HCT116 (cell line): ENCODE data around the gene CHN1. TPM values are rescaled to one million over a fixed set of nuclear protein-coding genes. Genes with fewer than 3 reads are reported as not detected.

Experiments used
- ATAC-seq: fragments of 200-7000 bp; cut with Tn5 transposase; 2 replicates; pipeline ENCODE4 v1.9.1; 2020; ENCODE audit warnings: mild to moderate bottlenecking, moderate library complexity
- BruUV-seq: library from RNA; stranded (reverse); fragments of 400-500 nt; replicated peaks from 2 replicates; lab custom pipeline; 2021; lab: Mats Ljungman, UMichigan
- CTCF ChIA-PET: fragments of 300-600 bp; sonication (Branson Sonifier 250); formaldehyde crosslinking; loops from one replicate; lab custom pipeline; 2021; ENCODE audit warnings: antibody characterized with exemption; lab: Charles Lee
- POLR2A ChIA-PET: fragments of 300-600, 350-600 bp; sonication (Branson Sonifier 250); formaldehyde crosslinking; loops from one replicate; lab custom pipeline; 2021; ENCODE audit warnings: antibody characterized with exemption; lab: Charles Lee
- RAD21 ChIA-PET, 2 experiments: fragments of 300-600 bp; sonication (Branson Sonifier 250); formaldehyde crosslinking; loops; one replicate each; lab custom pipeline; 2023; ENCODE audit warnings: low total read pairs in 2 of 2; ENCODE audit not compliant: uncharacterized antibody in 2 of 2, unreplicated experiment in 2 of 2, low non-redundant PET in 1 of 2; lab: Charles Lee
- DNase-seq: peaks from one replicate; pipeline ENCODE4 v3.0.0-alpha.2; 2010; ENCODE audit warnings: low read depth, low spot score
- H2AFZ ChIP-seq: fragments of 200-600 bp; shearing (Covaris generic), sonication (generic); 2 replicates; pipeline ENCODE4 v1.6.1; 2017; ENCODE audit warnings: low read depth, mixed run types, mixed read lengths, antibody characterized with exemption, low read length; ENCODE audit not compliant: poor library complexity, severe bottlenecking
- H3K27ac ChIP-seq: 2 replicates; pipeline ENCODE4 v1.5.1; 2012; ENCODE audit warnings: low read depth, low read length
- H3K27me3 ChIP-seq: fragments of 200-600 bp; sonication (generic); 2 replicates; pipeline ENCODE4 v1.6.1; 2016; ENCODE audit warnings: mixed run types, low read length, mixed read lengths; ENCODE audit not compliant: insufficient read depth
- H3K36me3 ChIP-seq, 2 experiments: fragments of 200-500 bp in 1 of 2; fragments of 200-600 bp in 1 of 2; sonication (Bioruptor generic) in 1 of 2; sonication (generic) in 1 of 2; 2 replicates each; pipeline versions ENCODE4 v1.5.1 to v1.6.1; 2014 to 2016; ENCODE audit warnings: low read length in 2 of 2, inconsistent platforms in 1 of 2, mixed read lengths in 1 of 2, mixed run types in 1 of 2; ENCODE audit not compliant: insufficient read depth in 2 of 2, control insufficient read depth in 1 of 2
- H3K4me1 ChIP-seq, 2 experiments: fragments of 200-600 bp in 1 of 2; sonication (generic) in 1 of 2; 2 replicates each; pipeline versions ENCODE4 v1.5.1 to v1.6.1; 2012 to 2017; ENCODE audit warnings: low read length in 2 of 2, inconsistent platforms in 1 of 2, mild to moderate bottlenecking in 1 of 2, mixed read lengths in 1 of 2, mixed run types in 1 of 2, moderate library complexity in 1 of 2; ENCODE audit not compliant: insufficient read depth in 2 of 2, control insufficient read depth in 1 of 2
- H3K4me2 ChIP-seq: fragments of 200-600 bp; sonication (generic); 2 replicates; pipeline ENCODE4 v1.6.1; 2017; ENCODE audit warnings: mixed run types, low read length, mixed read lengths
- H3K4me3 ChIP-seq, 2 experiments: fragments of 200-600 bp in 1 of 2; sonication (generic) in 1 of 2; replicated peaks in 1 of 2; 2 replicates each; pipeline ENCODE4 v1.5.1; 2011 to 2016; ENCODE audit warnings: low read length in 2 of 2, control low read depth in 1 of 2, low read depth in 1 of 2, mild to moderate bottlenecking in 1 of 2, mixed read lengths in 1 of 2, mixed run types in 1 of 2
- H3K79me2 ChIP-seq: fragments of 200-600 bp; sonication (generic); 2 replicates; pipeline ENCODE4 v1.6.1; 2017; ENCODE audit warnings: mild to moderate bottlenecking, mixed run types, low read length, moderate library complexity, mixed read lengths; ENCODE audit not compliant: insufficient read depth
- H3K9ac ChIP-seq: fragments of 200-600 bp; sonication (generic); 2 replicates; pipeline ENCODE4 v1.6.1; 2016; ENCODE audit warnings: low read length, mixed read lengths
- H3K9me2 ChIP-seq: fragments of 200-600 bp; sonication (generic), shearing (Covaris generic); 2 replicates; pipeline ENCODE4 v1.6.1; 2017; ENCODE audit warnings: mixed run types, mild to moderate bottlenecking, moderate library complexity; ENCODE audit not compliant: insufficient read depth
- H3K9me3 ChIP-seq, 2 experiments: fragments of 200-500 bp in 1 of 2; fragments of 200-600 bp in 1 of 2; sonication (Bioruptor generic) in 1 of 2; sonication (generic) in 1 of 2; 2 replicates each; pipeline ENCODE4 v1.6.1; 2014 to 2017; ENCODE audit warnings: low read length in 2 of 2, mixed read lengths in 2 of 2, inconsistent platforms in 1 of 2, low read depth in 1 of 2, mild to moderate bottlenecking in 1 of 2, mixed run types in 1 of 2, moderate library complexity in 1 of 2; ENCODE audit not compliant: control insufficient read depth in 1 of 2, insufficient read depth in 1 of 2
- H4K20me1 ChIP-seq: fragments of 200-600 bp; sonication (generic), shearing (Covaris generic); 2 replicates; pipeline ENCODE4 v1.6.1; 2017; ENCODE audit warnings: mixed run types, mild to moderate bottlenecking, moderate library complexity; ENCODE audit not compliant: insufficient read depth
- CBX3 ChIP-seq: IDR thresholded peaks from 2 replicates; pipeline ENCODE4 v1.6.1; 2012; ENCODE audit warnings: low read depth
- EGR1 ChIP-seq: IDR thresholded peaks from 2 replicates; pipeline ENCODE4 v1.6.1; 2012; ENCODE audit warnings: low read depth
- ELF1 ChIP-seq: IDR thresholded peaks from 2 replicates; pipeline ENCODE4 v1.6.1; 2012; ENCODE audit warnings: low read depth, borderline replicate concordance
- EZH2phosphoT487 ChIP-seq: fragments of 200-600 bp; IDR thresholded peaks from 2 replicates; pipeline ENCODE4 v1.6.1; 2018; ENCODE audit warnings: antibody characterized with exemption, borderline replicate concordance
- JUND ChIP-seq: IDR thresholded peaks from 2 replicates; pipeline ENCODE4 v1.6.1; 2012
- REST ChIP-seq: IDR thresholded peaks from 2 replicates; pipeline ENCODE4 v1.6.1; 2012; ENCODE audit warnings: low read depth
- ZBTB33 ChIP-seq: IDR thresholded peaks from 2 replicates; pipeline ENCODE4 v1.6.1; 2011; ENCODE audit warnings: mild to moderate bottlenecking, low read length, moderate library complexity; ENCODE audit not compliant: insufficient replicate concordance; ENCODE audit errors: extremely low read depth
- ZFX ChIP-seq: fragments of 450-650 bp; IDR thresholded peaks from 2 replicates; pipeline ENCODE4 v1.6.1; 2017
- intact Hi-C: fragments of 100-400 bp; cut with micrococcal nuclease; formaldehyde crosslinking; loops from 2 replicates; pipeline ENCODE4 v1.10.0; 2022
- total RNA-seq: library from RNA; stranded (reverse); gene quantifications from one replicate; pipeline ENCODE4 v1.2.1, GENCODE V29; 2021; ENCODE audit not compliant: unreplicated experiment
- TF ChIP-seq, protein P1 (sequence below): IDR thresholded peaks from 2 replicates; pipeline ENCODE4 v1.6.1; 2012
- TF ChIP-seq, protein P2 (sequence below): IDR thresholded peaks from 2 replicates; pipeline ENCODE4 v1.6.1; 2012

Gene CHN1
- total RNA-seq, 1 experiment from 2014 or later: 3.6 TPM

GRCh38 chr2:174778085-174778981, 226.8 kb downstream of the CHN1 start:
- no TSS peak for BruUV-seq
- no peak overlapping the region for H3K9ac ChIP-seq
- CTCF ChIA-PET: no interaction called here
- no peak overlapping the region for H3K4me2 ChIP-seq
- no peak for DNase-seq
- TF ChIP-seq ZBTB33: no peak
- no peak for TF ChIP-seq JUND
- no peak for TF ChIP-seq EGR1
- no peak for TF ChIP-seq ZFX
- TF ChIP-seq EZH2phosphoT487: no peak
- no peak for TF ChIP-seq ELF1
- TF ChIP-seq, protein P1, sequence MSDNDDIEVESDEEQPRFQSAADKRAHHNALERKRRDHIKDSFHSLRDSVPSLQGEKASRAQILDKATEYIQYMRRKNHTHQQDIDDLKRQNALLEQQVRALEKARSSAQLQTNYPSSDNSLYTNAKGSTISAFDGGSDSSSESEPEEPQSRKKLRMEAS: no peak
- TF ChIP-seq REST: no peak
- TF ChIP-seq, protein P2, sequence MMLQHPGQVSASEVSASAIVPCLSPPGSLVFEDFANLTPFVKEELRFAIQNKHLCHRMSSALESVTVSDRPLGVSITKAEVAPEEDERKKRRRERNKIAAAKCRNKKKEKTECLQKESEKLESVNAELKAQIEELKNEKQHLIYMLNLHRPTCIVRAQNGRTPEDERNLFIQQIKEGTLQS: no peak
- no peak for TF ChIP-seq CBX3
- TF ChIP-seq, all 23 proteins: peak for 0
- POLR2A ChIA-PET: no interaction called here
- Histone ChIP-seq H3K79me2 (no peaks in the 10 kb centered on the region), H2AFZ (no peak overlapping the region), H3K27me3 (no peaks in the 10 kb centered on the region), H3K4me3 (no peak overlapping the region), H3K36me3 (no peaks in the 10 kb centered on the region), H3K9me3 (no peaks in the 10 kb centered on the region), H3K27ac (no peak overlapping the region), H3K4me1 (peaks cover 0 to 7% of the 10 kb centered on the region in 2 experiments; a peak in 1 of 4 replicates), H3K9me2 (no peaks in the 10 kb centered on the region), H4K20me1 (no peaks in the 10 kb centered on the region)
- intact Hi-C loops: no loop called here
- no peak for ATAC-seq
- RAD21 ChIA-PET: no interaction called here
